GM23338 (cell line): ENCODE measurements around the gene PXT1. TPM values are rescaled to one million over a fixed set of nuclear protein-coding genes. Genes with fewer than 3 reads are reported as not detected.

Experiments used
- ATAC-seq: fragments of 200-7000 bp; cut with Tn5 transposase; 3 replicates; pipeline ENCODE4 v1.9.1; 2020
- DNase-seq: peaks from one replicate; pipeline ENCODE4 v3.0.0-alpha.2; 2015; ENCODE audit warnings: low spot score
- H2AFZ ChIP-seq: fragments of 200-600 bp; sonication (generic); 2 replicates; pipeline ENCODE4 v1.8.0; 2016; ENCODE audit warnings: antibody characterized with exemption, mild to moderate bottlenecking, moderate library complexity
- H3F3A ChIP-seq: fragments of 200-600 bp; sonication (generic); replicated peaks from 2 replicates; pipeline ENCODE4 v1.8.0; 2017; ENCODE audit warnings: antibody characterized with exemption, mixed run types, low read depth
- H3K27ac ChIP-seq: fragments of 200-600 bp; sonication (generic); 2 replicates; pipeline ENCODE4 v1.6.1; 2016; ENCODE audit warnings: low read depth
- H3K27me3 ChIP-seq: fragments of 200-600 bp; sonication (generic); 2 replicates; pipeline ENCODE4 v1.8.0; 2016; ENCODE audit warnings: mild to moderate bottlenecking, mixed run types, moderate library complexity; ENCODE audit not compliant: insufficient read depth
- H3K36me3 ChIP-seq: fragments of 200-600 bp; sonication (generic); 2 replicates; pipeline ENCODE4 v1.8.0; 2016; ENCODE audit warnings: mild to moderate bottlenecking; ENCODE audit not compliant: insufficient read depth
- H3K4me1 ChIP-seq: fragments of 200-600 bp; sonication (generic); 2 replicates; pipeline ENCODE4 v1.8.0; 2016; ENCODE audit warnings: mild to moderate bottlenecking, moderate library complexity; ENCODE audit not compliant: insufficient read depth
- H3K4me2 ChIP-seq: fragments of 200-600 bp; sonication (generic); 2 replicates; pipeline ENCODE4 v1.7.1; 2017; ENCODE audit warnings: mixed run types
- H3K4me3 ChIP-seq: fragments of 200-600 bp; sonication (generic); 2 replicates; pipeline ENCODE4 v1.6.1; 2016; ENCODE audit warnings: mixed run types
- H3K79me2 ChIP-seq: fragments of 200-600 bp; sonication (generic); replicated peaks from 2 replicates; pipeline ENCODE4 v1.8.0; 2017; ENCODE audit warnings: mild to moderate bottlenecking; ENCODE audit not compliant: insufficient read depth
- H3K9me2 ChIP-seq: fragments of 200-600 bp; sonication (generic); 2 replicates; pipeline ENCODE4 v1.8.0; 2017; ENCODE audit not compliant: insufficient read depth
- H4K20me1 ChIP-seq: fragments of 200-600 bp; sonication (generic); replicated peaks from 2 replicates; pipeline ENCODE4 v1.8.0; 2017; ENCODE audit warnings: mild to moderate bottlenecking; ENCODE audit not compliant: insufficient read depth
- H3K27ac Mint-ChIP-seq: 2 replicates; pipeline ENCODE4 v1.8.0; 2020; ENCODE audit warnings: inconsistent platforms, mild to moderate bottlenecking, moderate library complexity, mixed read lengths
- H3K27me3 Mint-ChIP-seq: 3 replicates; pipeline ENCODE4 v1.8.0; 2022; ENCODE audit warnings: low read depth, mild to moderate bottlenecking, moderate library complexity, mixed read lengths, inconsistent platforms; ENCODE audit not compliant: insufficient read depth, poor library complexity
- H3K36me3 Mint-ChIP-seq: 3 replicates; pipeline ENCODE4 v1.8.0; 2021; ENCODE audit warnings: low read depth, mild to moderate bottlenecking, inconsistent platforms, moderate library complexity, mixed read lengths
- H3K4me1 Mint-ChIP-seq: 3 replicates; pipeline ENCODE4 v1.8.0; 2020; ENCODE audit warnings: mild to moderate bottlenecking, inconsistent platforms, mixed read lengths
- H3K4me3 Mint-ChIP-seq: 3 replicates; pipeline ENCODE4 v1.8.0; 2021; ENCODE audit warnings: moderate library complexity, mild to moderate bottlenecking, inconsistent platforms, mixed read lengths
- H3K9me3 Mint-ChIP-seq: 3 replicates; pipeline ENCODE4 v1.8.0; 2020; ENCODE audit warnings: moderate library complexity, mild to moderate bottlenecking, inconsistent platforms, mixed read lengths
- CREB1 ChIP-seq: fragments of 250-450 bp; sonication (Bioruptor Pico); IDR thresholded peaks from 2 replicates; pipeline ENCODE4 v1.5.0; 2020; ENCODE audit warnings: low read depth, mild to moderate bottlenecking, moderate library complexity
- CTCF ChIP-seq, 2 experiments: fragments of 200-600 bp in 1 of 2; sonication (generic) in 1 of 2; conservative IDR thresholded peaks; 2 replicates each; pipeline versions ENCODE4 v1.5.1 to v1.6.1; 2016 to 2017; ENCODE audit warnings: antibody characterized with exemption in 2 of 2, low read depth in 2 of 2, mild to moderate bottlenecking in 2 of 2, moderate library complexity in 1 of 2
- ETS1 ChIP-seq: IDR thresholded peaks from 2 replicates; pipeline ENCODE4 v1.6.1; 2016; ENCODE audit warnings: antibody characterized with exemption
- EZH2 ChIP-seq: fragments of 200-600 bp; sonication (generic); IDR thresholded peaks from one replicate; pipeline ENCODE4 v1.8.0; 2017; ENCODE audit warnings: antibody characterized with exemption, mild to moderate bottlenecking, low read depth; ENCODE audit not compliant: unreplicated experiment
- EZH2phosphoT487 ChIP-seq: fragments of 200-600 bp; sonication (generic); IDR thresholded peaks from one replicate; pipeline ENCODE4 v1.8.1; 2018; ENCODE audit warnings: antibody characterized with exemption; ENCODE audit not compliant: unreplicated experiment
- JUNB ChIP-seq: IDR thresholded peaks from one replicate; pipeline ENCODE4 v1.6.1; 2016; ENCODE audit warnings: antibody characterized with exemption; ENCODE audit not compliant: unreplicated experiment
- NANOG ChIP-seq: IDR thresholded peaks from 2 replicates; pipeline ENCODE4 v1.6.1; 2016; ENCODE audit warnings: antibody characterized with exemption, borderline replicate concordance
- POLR2AphosphoS5 ChIP-seq: IDR thresholded peaks from 2 replicates; pipeline ENCODE4 v1.6.1; 2016; ENCODE audit warnings: antibody characterized with exemption, low read depth
- REST ChIP-seq: IDR thresholded peaks from one replicate; pipeline ENCODE4 v1.6.1; 2018; ENCODE audit warnings: antibody characterized with exemption; ENCODE audit not compliant: unreplicated experiment
- STAT1 ChIP-seq: IDR thresholded peaks from one replicate; pipeline ENCODE4 v1.6.1; 2016; ENCODE audit warnings: antibody characterized with exemption; ENCODE audit not compliant: unreplicated experiment
- ZNF114 ChIP-seq: fragments of 250-450 bp; sonication (Bioruptor Pico); IDR thresholded peaks from 2 replicates; pipeline ENCODE4 v1.5.0; 2020; ENCODE audit warnings: mild to moderate bottlenecking, moderate library complexity
- ZNF331 ChIP-seq: fragments of 250-450 bp; sonication (Bioruptor Pico); IDR thresholded peaks from 2 replicates; pipeline ENCODE4 v1.5.0; 2020; ENCODE audit warnings: low read depth, mild to moderate bottlenecking, moderate library complexity
- ZNF462 ChIP-seq: fragments of 250-450 bp; sonication (Bioruptor Pico); IDR thresholded peaks from 2 replicates; pipeline ENCODE4 v1.5.0; 2020; ENCODE audit warnings: mild to moderate bottlenecking, moderate library complexity
- polyA plus RNA-seq: library from polyadenylated mRNA; unstranded; fragments of >200 nt; fragmentation: Nextera tagmentation; extraction: Ambion mirVana; gene quantifications from 2 replicates; pipeline ENCODE4 v1.2.1, GENCODE V29; 2016
- total RNA-seq: library from RNA; depleted of rRNA; stranded (reverse); fragments of >200 nt; shearing (Covaris generic); gene quantifications from 2 replicates; pipeline ENCODE4 v1.2.3, GENCODE V29; 2014

PXT1 gene
- total and polyA plus RNA-seq, 2 experiments from 2014 or later = 0.14 TPM; not detected in 1

- no peak overlapping the region for H3K4me3 Mint-ChIP-seq
- no peak for TF ChIP-seq ZNF114 (CRISPR knock-in tag)
- TF ChIP-seq EZH2 = no peak
- TF ChIP-seq NANOG = no peak
- TF ChIP-seq POLR2AphosphoS5 = no peak
- no peak for TF ChIP-seq JUNB
- no peak for TF ChIP-seq STAT1
- no peak for TF ChIP-seq CREB1 (CRISPR knock-in tag)
- no peak for TF ChIP-seq ZNF462 (CRISPR knock-in tag)
- TF ChIP-seq EZH2phosphoT487 = no peak
- TF ChIP-seq ETS1 = no peak
- TF ChIP-seq REST = no peak
- no peak for TF ChIP-seq CTCF (conservative IDR thresholded peaks at IDR 0.05; ENCODE audit: low read depth in 2 of 2)
- no peak for TF ChIP-seq ZNF331 (CRISPR knock-in tag)
- H4K20me1 ChIP-seq = no peaks in the 10 kb centered on the region
- no peaks in the 10 kb centered on the region for H3K36me3 ChIP-seq
- peaks cover 20% of the 10 kb centered on the region for H3K4me1 Mint-ChIP-seq
- no peaks in the 10 kb centered on the region for H3F3A ChIP-seq
- no peaks in the 10 kb centered on the region for H3K9me3 Mint-ChIP-seq
- DNase-seq (no peak), ATAC-seq (peak; percentile 70)
- no peak overlapping the region for H3K27ac ChIP-seq
- H3K27me3 Mint-ChIP-seq = peaks cover 7% of the 10 kb centered on the region
- H3K9me2 ChIP-seq = no peaks in the 10 kb centered on the region
- 0 out of 2 replicates have a peak, but pooled peaks cover 10% of the 10 kb centered on the region for H3K4me1 ChIP-seq
- no peak overlapping the region for H3K4me2 ChIP-seq
- peak overlapping the region; percentile 66; the same call in 1 of the 2 replicates for H2AFZ ChIP-seq
- H3K79me2 ChIP-seq = no peaks in the 10 kb centered on the region
- no peak overlapping the region for H3K4me3 ChIP-seq
- H3K27ac Mint-ChIP-seq = no peak overlapping the region
- peaks cover 4% of the 10 kb centered on the region; the same call in 1 of the 3 replicates for H3K36me3 Mint-ChIP-seq
- H3K27me3 ChIP-seq = no peaks in the 10 kb centered on the region
Observed at GRCh38 chr6:36376742-36377141, 65.9 kb downstream of the PXT1 start.
